ENCODE results near the gene ZNF526. TPM values are rescaled to one million over a fixed set of nuclear protein-coding genes. Genes with fewer than 3 reads are reported as not detected.

Gene ZNF526
- total RNA-seq, 1 experiment from 2014 or later = 13.1 TPM

- Histone ChIP-seq H3K36me3 (ENCODE audit: control insufficient read depth in 1 of 2, insufficient read depth in 2 of 2, low read length in 2 of 2) (peaks cover 28 to 64% of the 10 kb centered on the region in 2 experiments), H3K4me2 (ENCODE audit: low read length) (no peak overlapping the region), H4K20me1 (ENCODE audit: insufficient read depth) (0 out of 2 replicates have a peak, but pooled peaks cover 6% of the 10 kb centered on the region), H3K27ac (ENCODE audit: low read depth, low read length) (no peak overlapping the region), H2AFZ (ENCODE audit: low read depth, low read length, poor library complexity, severe bottlenecking) (no peak overlapping the region), H3K4me1 (ENCODE audit: control insufficient read depth in 1 of 2, insufficient read depth in 2 of 2, low read length in 2 of 2) (peaks cover 11 to 51% of the 10 kb centered on the region in 2 experiments), H3K4me3 (replicated peaks in 1 of 2; ENCODE audit: low read depth in 1 of 2, low read length in 2 of 2) (no peak overlapping the region), H3K9me3 (ENCODE audit: control insufficient read depth in 1 of 2, insufficient read depth in 1 of 2, low read depth in 1 of 2, low read length in 2 of 2) (no peaks in the 10 kb centered on the region), H3K9ac (ENCODE audit: low read length) (no peak overlapping the region), H3K27me3 (ENCODE audit: insufficient read depth, low read length) (no peaks in the 10 kb centered on the region), H3K79me2 (ENCODE audit: insufficient read depth, low read length) (peaks cover 92% of the 10 kb centered on the region), H3K9me2 (ENCODE audit: insufficient read depth) (no peaks in the 10 kb centered on the region)
- no TSS peak for BruUV-seq (replicated peaks)
- intact Hi-C loops (cut with micrococcal nuclease) = no loop called here
- TF ChIP-seq ELF1 (IDR thresholded peaks at IDR 0.05; ENCODE audit: borderline replicate concordance, low read depth) (no peak), TCF7L2 (IDR thresholded peaks at IDR 0.05; ENCODE audit: borderline replicate concordance, extremely low read depth, insufficient read depth, insufficient read length) (no peak), EZH2 (IDR thresholded peaks at IDR 0.05) (no peak), REST (IDR thresholded peaks at IDR 0.05; ENCODE audit: low read depth) (no peak), CEBPB (IDR thresholded peaks at IDR 0.05; ENCODE audit: low read depth) (no peak), RAD21 (IDR thresholded peaks at IDR 0.05; ENCODE audit: low read depth) (no peak), SRF (IDR thresholded peaks at IDR 0.05; ENCODE audit: low read depth) (no peak), JUND (IDR thresholded peaks at IDR 0.05) (no peak), ATF3 (IDR thresholded peaks at IDR 0.05) (no peak)
- ChIA-PET POLR2A (no interaction called here), RAD21 (ENCODE audit: low non-redundant PET in 1 of 2, low total read pairs in 2 of 2, uncharacterized antibody in 2 of 2, unreplicated experiment in 2 of 2) (no interaction called here), CTCF (no interaction called here)
- no peak for ATAC-seq
- DNase-seq (ENCODE audit: low read depth, low spot score) = no peak
These were observed 15.4 kb upstream of the ZNF526 start for GRCh38 chr19:42204664-42205063.
